Thoracic aorta (tissue), 2 donors: ENCODE results near the gene RCAN2. TPM values are rescaled to one million over a fixed set of nuclear protein-coding genes. Genes with fewer than 3 reads are reported as not detected.
A peak's percentile ranks its signal among the peaks of the same experiment; 100 is the strongest.

Source experiments
- ATAC-seq: fragments of 150-250 bp; one replicate; pipeline ENCODE4 v1.8.0; 2017; ENCODE audit warnings: low read depth; ENCODE audit not compliant: insufficient number of reproducible peaks, low FRiP score
- DNase-seq: peaks from one replicate; pipeline ENCODE4 v3.0.0-alpha.2; 2020; ENCODE audit warnings: low spot score
- H3K27ac ChIP-seq, 2 donors: fragments of 200-600 bp; sonication (generic); 1 replicate in 1 of 2; 2 replicates in 1 of 2; pipeline ENCODE4 v1.5.1; 2016; ENCODE audit warnings: mild to moderate bottlenecking in 2 of 2, moderate library complexity in 2 of 2
- H3K27me3 ChIP-seq: fragments of 200-600 bp; sonication (generic); replicated peaks from 2 replicates; pipeline ENCODE4 v1.6.0; 2016; ENCODE audit warnings: mild to moderate bottlenecking; ENCODE audit not compliant: insufficient read depth
- H3K36me3 ChIP-seq: fragments of 200-600 bp; sonication (generic); one replicate; pipeline ENCODE4 v1.5.1; 2016
- H3K4me1 ChIP-seq, 2 donors: fragments of 200-600 bp; sonication (generic); 1 replicate in 1 of 2; 2 replicates in 1 of 2; pipeline versions ENCODE4 v1.5.1 to v1.6.0; 2016; ENCODE audit warnings: low read depth in 2 of 2, mild to moderate bottlenecking in 1 of 2; ENCODE audit not compliant: control insufficient read depth in 1 of 2
- H3K4me3 ChIP-seq: fragments of 200-600 bp; sonication (generic); 2 replicates; pipeline ENCODE4 v1.5.1; 2016; ENCODE audit warnings: mild to moderate bottlenecking
- H3K9me3 ChIP-seq: fragments of 200-600 bp; sonication (generic); 2 replicates; pipeline ENCODE4 v1.5.1; 2016
- total RNA-seq, 2 donors: library from RNA; depleted of rRNA; stranded (reverse); fragments of >200 nt; gene quantifications; one replicate each; pipeline versions ENCODE4 v1.1.0 to v1.2.3, GENCODE V29; 2016
- TF ChIP-seq, protein P1 (sequence below): fragments of 200-600 bp; sonication (generic); IDR thresholded peaks from one replicate; pipeline ENCODE4 v1.5.1; 2019; ENCODE audit warnings: antibody characterized with exemption

The RCAN2 gene
- 100 to 1,000 TPM; 126 to 289 TPM for total RNA-seq

DNA sequence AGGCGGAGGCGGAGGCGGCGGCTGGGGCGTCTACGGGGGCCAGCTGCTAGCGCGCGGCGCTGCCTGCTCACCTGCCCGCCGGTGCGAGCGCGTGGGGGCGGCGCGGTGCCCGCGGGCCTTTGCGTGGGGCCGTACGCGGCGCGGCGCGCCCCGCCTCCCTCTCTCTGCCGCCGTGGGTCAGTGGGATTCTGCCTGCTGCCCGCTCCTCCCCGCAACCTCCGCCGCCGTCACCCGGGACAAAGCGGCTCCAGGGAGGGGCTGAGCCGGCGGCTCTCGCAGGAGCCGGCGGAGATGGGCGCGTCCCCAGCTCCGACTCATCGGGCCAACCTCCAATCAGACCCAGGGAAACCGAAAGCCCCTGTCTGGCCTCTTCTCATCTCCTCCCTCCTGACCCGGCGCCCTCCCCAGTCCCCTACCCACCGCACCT is at the start of gene RCAN2:
Gene RCAN2, minus strand, starts transcription at position 249 of the 427 bp plus-strand sequence.
- TF ChIP-seq, protein P1, sequence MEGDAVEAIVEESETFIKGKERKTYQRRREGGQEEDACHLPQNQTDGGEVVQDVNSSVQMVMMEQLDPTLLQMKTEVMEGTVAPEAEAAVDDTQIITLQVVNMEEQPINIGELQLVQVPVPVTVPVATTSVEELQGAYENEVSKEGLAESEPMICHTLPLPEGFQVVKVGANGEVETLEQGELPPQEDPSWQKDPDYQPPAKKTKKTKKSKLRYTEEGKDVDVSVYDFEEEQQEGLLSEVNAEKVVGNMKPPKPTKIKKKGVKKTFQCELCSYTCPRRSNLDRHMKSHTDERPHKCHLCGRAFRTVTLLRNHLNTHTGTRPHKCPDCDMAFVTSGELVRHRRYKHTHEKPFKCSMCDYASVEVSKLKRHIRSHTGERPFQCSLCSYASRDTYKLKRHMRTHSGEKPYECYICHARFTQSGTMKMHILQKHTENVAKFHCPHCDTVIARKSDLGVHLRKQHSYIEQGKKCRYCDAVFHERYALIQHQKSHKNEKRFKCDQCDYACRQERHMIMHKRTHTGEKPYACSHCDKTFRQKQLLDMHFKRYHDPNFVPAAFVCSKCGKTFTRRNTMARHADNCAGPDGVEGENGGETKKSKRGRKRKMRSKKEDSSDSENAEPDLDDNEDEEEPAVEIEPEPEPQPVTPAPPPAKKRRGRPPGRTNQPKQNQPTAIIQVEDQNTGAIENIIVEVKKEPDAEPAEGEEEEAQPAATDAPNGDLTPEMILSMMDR, result no peak
- Histone ChIP-seq H3K9me3 (no peaks in the 10 kb centered on the region), H3K27ac (peak within 1 kb of the TSS; percentile 96 to 98), H3K4me1 (peaks cover 9 to 48% of the 10 kb centered on the region in 2 donors), H3K4me3 (peak within 1 kb of the TSS; percentile 94), H3K36me3 (no peaks in the 10 kb centered on the region), H3K27me3 (no peaks in the 10 kb centered on the region)
- ATAC-seq (peak; percentile 74), DNase-seq (peak; percentile 52)

DNA sequence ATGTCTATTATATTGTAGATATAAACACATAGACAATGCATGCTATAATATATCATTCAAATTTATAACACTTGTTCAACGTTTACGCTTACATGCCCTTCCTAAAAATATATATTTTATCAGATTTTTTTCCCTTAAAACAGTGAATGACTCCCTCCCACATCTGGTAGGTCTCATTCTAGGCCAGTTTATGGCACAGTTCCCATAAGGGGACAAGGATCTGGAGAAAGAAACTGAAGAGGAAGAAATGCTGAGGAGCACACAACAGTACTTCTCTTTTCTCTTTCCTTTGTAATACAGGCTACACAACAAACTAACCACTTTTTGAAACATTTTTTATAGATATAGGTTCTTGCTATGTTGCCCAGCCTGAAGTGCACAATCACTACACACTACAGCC is 48.6 kb upstream of the RCAN2 start:
- DNase-seq (no peak), ATAC-seq (no peak)
- Histone ChIP-seq H3K4me3 (no peak overlapping the region), H3K4me1 (no peaks in the 10 kb centered on the region), H3K36me3 (no peaks in the 10 kb centered on the region), H3K9me3 (no peaks in the 10 kb centered on the region), H3K27ac (no peak overlapping the region), H3K27me3 (no peaks in the 10 kb centered on the region)
- TF ChIP-seq, protein P1, result no peak

DNA sequence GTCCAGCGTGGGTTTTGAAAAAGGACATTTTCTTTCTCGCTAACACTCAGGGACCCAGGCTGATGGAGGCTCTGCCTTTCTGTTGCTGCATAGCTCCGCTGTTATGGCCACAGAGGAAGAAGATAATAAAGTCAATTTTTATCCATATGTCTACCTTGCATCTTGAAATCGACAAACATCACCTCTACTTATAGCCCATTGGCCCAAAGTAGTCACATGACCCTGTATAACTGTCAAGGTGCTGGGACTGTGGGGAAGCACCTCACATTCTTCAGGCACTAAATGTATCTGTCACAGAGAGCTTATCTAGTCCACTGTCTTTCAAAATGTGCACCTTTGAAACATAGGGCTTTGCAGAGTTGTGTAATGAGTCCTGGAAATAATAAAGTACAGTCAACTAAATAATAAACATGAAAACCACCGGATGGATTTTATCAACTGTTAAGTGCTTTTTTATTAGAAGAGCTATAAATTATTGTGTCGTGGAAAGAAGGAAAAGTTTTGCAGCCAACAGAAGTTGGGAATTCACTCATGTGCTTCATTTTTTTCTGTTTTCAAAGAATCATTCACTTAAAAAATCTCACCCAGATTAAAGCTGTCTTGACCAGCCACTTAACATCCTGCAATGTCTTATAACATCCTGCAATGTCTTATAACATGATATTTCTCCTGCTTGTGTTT is 47.7 kb upstream of the RCAN2 start:
- DNase-seq (no peak), ATAC-seq (no peak)
- Histone ChIP-seq H3K4me3 (no peak overlapping the region), H3K27me3 (no peaks in the 10 kb centered on the region), H3K27ac (no peak overlapping the region), H3K36me3 (no peaks in the 10 kb centered on the region), H3K4me1 (no peaks in the 10 kb centered on the region), H3K9me3 (no peaks in the 10 kb centered on the region)
- TF ChIP-seq, protein P1, result no peak

DNA sequence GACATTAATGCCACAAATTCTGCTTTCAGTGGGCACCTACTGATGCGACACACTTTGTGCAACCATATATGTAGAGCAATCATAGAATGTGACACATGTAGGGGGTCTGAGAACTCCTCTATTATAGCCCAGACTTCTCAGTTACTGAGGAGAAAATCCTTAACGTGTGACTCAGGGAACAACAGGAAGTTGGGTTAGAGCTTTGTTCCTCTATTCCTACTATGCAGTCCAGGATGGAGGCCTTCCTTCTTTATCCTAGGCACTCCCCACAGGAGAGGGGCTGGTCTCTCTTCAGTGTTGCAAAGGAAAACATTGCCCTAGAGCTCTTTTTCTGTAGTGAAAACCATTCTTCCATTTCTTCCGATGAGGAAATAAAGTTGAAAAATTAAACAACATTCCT is 39.6 kb upstream of the RCAN2 start:
- Histone ChIP-seq H3K27me3 (no peaks in the 10 kb centered on the region), H3K9me3 (no peaks in the 10 kb centered on the region), H3K36me3 (no peaks in the 10 kb centered on the region), H3K4me1 (peaks cover 14 to 40% of the 10 kb centered on the region in 2 donors), H3K27ac (peak overlapping the region; percentile 2 to 6), H3K4me3 (no peak overlapping the region)
- TF ChIP-seq, protein P1, result no peak
- ATAC-seq, result no peak
- no peak for DNase-seq

DNA sequence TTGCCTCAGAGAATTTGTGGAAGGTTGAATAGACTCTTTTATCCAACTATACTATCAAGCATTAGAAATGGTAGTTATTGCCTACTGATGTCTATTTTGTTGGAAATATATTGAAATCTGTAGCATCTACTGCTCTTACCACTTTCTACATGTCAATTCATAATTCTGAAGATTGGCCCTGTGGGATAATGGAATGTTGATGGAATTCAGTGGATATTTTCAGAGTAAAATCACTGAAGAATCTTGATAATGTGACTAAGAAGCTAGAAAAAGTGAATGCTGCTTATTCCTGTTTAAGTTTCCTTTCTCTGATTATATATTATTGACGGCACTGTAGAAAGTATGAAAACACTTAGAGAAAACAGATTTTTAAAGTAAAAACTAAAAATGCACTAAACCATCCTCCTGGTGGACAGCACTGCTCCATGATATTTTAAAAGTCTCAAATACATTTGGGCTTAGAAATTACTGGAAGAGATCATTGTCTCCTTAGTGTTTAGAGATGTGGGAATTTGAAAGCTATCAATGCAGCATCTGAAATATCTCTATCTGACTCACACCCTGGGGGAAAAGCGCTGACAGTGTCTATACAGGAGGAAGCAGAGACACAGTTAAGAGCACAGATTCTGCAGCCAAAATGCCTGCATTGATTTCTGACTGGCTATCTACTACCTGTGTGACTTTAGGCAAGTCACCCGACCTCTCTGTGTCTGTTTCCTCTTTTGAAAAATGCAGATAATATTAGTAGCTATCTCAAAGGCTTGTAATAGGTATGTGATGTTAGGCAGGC is 37.9 kb upstream of the RCAN2 start:
- TF ChIP-seq, protein P1, result no peak
- no peaks in the 10 kb centered on the region for H3K9me3 ChIP-seq
- no peaks in the 10 kb centered on the region for H3K36me3 ChIP-seq
- DNase-seq (no peak), ATAC-seq (no peak)
- H3K4me3 ChIP-seq, result no peak overlapping the region
- H3K27me3 ChIP-seq, result no peaks in the 10 kb centered on the region
- peaks cover 19 to 49% of the 10 kb centered on the region in 2 donors for H3K4me1 ChIP-seq
- H3K27ac ChIP-seq, result peak overlapping the region; percentile 6 to 46
